ENCODE measurements around the gene MEAK7.

MEAK7 gene

DNA sequence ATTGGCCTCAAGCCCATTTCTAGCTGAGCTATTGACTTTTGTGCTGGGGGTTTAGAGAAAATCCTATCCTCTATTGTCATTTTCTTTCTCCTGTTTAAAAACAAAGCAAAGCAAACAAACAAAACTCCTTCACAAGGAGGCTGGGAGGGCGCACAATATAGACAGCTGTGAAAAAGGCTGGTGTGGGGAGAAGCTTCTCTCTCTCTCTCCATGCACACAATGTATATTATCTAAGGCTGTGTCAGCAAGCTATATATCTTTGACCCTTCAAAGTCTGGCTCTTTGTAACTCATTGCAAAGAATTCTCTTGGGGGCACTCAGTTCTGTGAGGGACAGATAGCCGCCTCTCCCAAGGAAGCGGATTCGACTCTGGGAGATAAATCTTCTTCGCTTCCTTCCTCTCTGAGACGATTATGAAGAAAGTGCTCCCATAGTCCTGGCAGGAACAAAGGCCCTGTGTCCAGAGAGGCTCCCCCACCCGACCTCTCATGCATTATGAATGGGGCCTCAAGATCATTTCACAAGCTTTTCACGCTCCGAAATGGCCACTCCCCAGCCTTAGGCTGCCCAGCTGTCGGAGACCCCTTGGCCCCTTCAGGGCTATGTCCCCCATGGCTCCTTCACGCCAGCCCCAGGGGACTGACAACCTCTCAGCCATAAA, 33.2 kb upstream of the MEAK7 start:
- H4K8ac ChIP-seq (ENCODE audit: low read depth, low read length) = no peak overlapping the region
- peak overlapping the region in 1 of 2 donors; percentile 23 for H3K4me3 ChIP-seq (ENCODE audit: low read length in 2 of 2)
- H3K18ac ChIP-seq (ENCODE audit: low read length) = peak overlapping the region; percentile 71
- peak overlapping the region; percentile 65 for H2AK5ac ChIP-seq (ENCODE audit: low read depth, low read length)
- no peak for DNase-seq (ENCODE audit: low spot score)
- peaks cover 0 to 2% of the 10 kb centered on the region in 2 donors for H3K36me3 ChIP-seq (replicated peaks in 1 of 2; ENCODE audit: control insufficient read depth in 2 of 2, insufficient read depth in 2 of 2, low read length in 2 of 2)
- no peak overlapping the region for H2BK120ac ChIP-seq (ENCODE audit: low read depth, low read length)
- no peak overlapping the region for H3K14ac ChIP-seq (ENCODE audit: low read length)
- H3K27me3 ChIP-seq (ENCODE audit: control insufficient read depth in 3 of 3, insufficient read depth in 3 of 3, low read depth in 1 of 3, low read length in 3 of 3) = no peaks in the 10 kb centered on the region
- H3K4me1 ChIP-seq (ENCODE audit: control insufficient read depth in 2 of 2, insufficient read depth in 1 of 2, low read depth in 1 of 2, low read length in 2 of 2) = peaks cover 29 to 41% of the 10 kb centered on the region in 2 donors
- H4K91ac ChIP-seq (ENCODE audit: low read depth, low read length, poor library complexity) = no peak overlapping the region
- H3K23ac ChIP-seq (ENCODE audit: low read depth, low read length, poor library complexity) = no peak overlapping the region
- H3K4me2 ChIP-seq (ENCODE audit: insufficient read depth, low read length, poor library complexity, severe bottlenecking) = no peak overlapping the region
- H3K4ac ChIP-seq (ENCODE audit: low read length) = no peak overlapping the region
- peak overlapping the region; percentile 55 for H2AFZ ChIP-seq (ENCODE audit: low read length)
- peak overlapping the region; percentile 63 for H2BK12ac ChIP-seq (ENCODE audit: low read length)
- peaks cover 0 to 2% of the 10 kb centered on the region in 2 donors for H3K9me3 ChIP-seq (replicated peaks in 1 of 2; ENCODE audit: control insufficient read depth in 2 of 2, insufficient read depth in 1 of 2, low read depth in 1 of 2, low read length in 2 of 2)
- H3K79me1 ChIP-seq (ENCODE audit: low read depth, low read length) = no peaks in the 10 kb centered on the region
- no peak overlapping the region for H2BK5ac ChIP-seq (ENCODE audit: low read length)
- no peak overlapping the region for H3K9ac ChIP-seq (ENCODE audit: low read depth, low read length, poor library complexity)
- no CpG with 5 or more reads among the region's 11 CpGs for WGBS, 2 donors (ENCODE audit: extremely low coverage in 2 of 2, insufficient read length in 2 of 2, insufficient replicate concordance in 1 of 2)
- peak overlapping the region; percentile 94 for H2BK15ac ChIP-seq (ENCODE audit: low read length)
- peak overlapping the region; percentile 42 for H3K27ac ChIP-seq (replicated peaks; ENCODE audit: low read length)

DNA sequence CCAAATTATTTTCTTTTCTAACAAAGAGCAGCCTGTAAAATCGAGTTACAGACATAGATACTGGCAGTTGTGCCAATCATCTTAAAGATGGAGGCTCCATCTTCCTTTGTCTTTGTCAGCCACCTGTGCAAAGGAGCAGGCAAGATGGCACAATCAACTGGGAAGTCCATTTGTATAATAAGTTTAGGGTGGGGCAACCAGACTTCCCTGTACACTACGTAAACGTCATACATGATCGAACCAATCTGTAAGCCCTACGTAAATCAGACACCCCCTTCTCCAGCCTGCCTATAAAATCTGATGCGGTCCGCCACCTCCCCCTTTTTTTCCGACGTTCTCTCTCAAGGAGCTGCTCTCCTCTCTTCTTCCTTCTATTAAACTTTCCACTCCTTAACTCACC, 31.4 kb upstream of the MEAK7 start:
- H3K14ac ChIP-seq (ENCODE audit: low read length) = no peak overlapping the region
- DNase-seq (ENCODE audit: low spot score) = no peak
- no peak overlapping the region for H2BK15ac ChIP-seq (ENCODE audit: low read length)
- H3K27ac ChIP-seq (replicated peaks; ENCODE audit: low read length) = no peak overlapping the region
- H4K91ac ChIP-seq (ENCODE audit: low read depth, low read length, poor library complexity) = no peak overlapping the region
- H2AFZ ChIP-seq (ENCODE audit: low read length) = no peak overlapping the region
- no peak overlapping the region for H3K4me3 ChIP-seq (ENCODE audit: low read length in 2 of 2)
- H3K4me1 ChIP-seq (ENCODE audit: control insufficient read depth in 2 of 2, insufficient read depth in 1 of 2, low read depth in 1 of 2, low read length in 2 of 2) = peaks cover 39 to 54% of the 10 kb centered on the region in 2 donors
- H3K27me3 ChIP-seq (ENCODE audit: control insufficient read depth in 3 of 3, insufficient read depth in 3 of 3, low read depth in 1 of 3, low read length in 3 of 3) = no peaks in the 10 kb centered on the region
- H3K9me3 ChIP-seq (replicated peaks in 1 of 2; ENCODE audit: control insufficient read depth in 2 of 2, insufficient read depth in 1 of 2, low read depth in 1 of 2, low read length in 2 of 2) = peaks cover 0 to 2% of the 10 kb centered on the region in 2 donors
- peaks cover 0 to 2% of the 10 kb centered on the region in 2 donors for H3K36me3 ChIP-seq (replicated peaks in 1 of 2; ENCODE audit: control insufficient read depth in 2 of 2, insufficient read depth in 2 of 2, low read length in 2 of 2)
- H3K79me1 ChIP-seq (ENCODE audit: low read depth, low read length) = no peaks in the 10 kb centered on the region
- no peak overlapping the region for H2BK12ac ChIP-seq (ENCODE audit: low read length)
- no peak overlapping the region for H3K23ac ChIP-seq (ENCODE audit: low read depth, low read length, poor library complexity)
- no peak overlapping the region for H3K18ac ChIP-seq (ENCODE audit: low read length)
- H3K4me2 ChIP-seq (ENCODE audit: insufficient read depth, low read length, poor library complexity, severe bottlenecking) = no peak overlapping the region
- no peak overlapping the region for H3K9ac ChIP-seq (ENCODE audit: low read depth, low read length, poor library complexity)
- no peak overlapping the region for H3K4ac ChIP-seq (ENCODE audit: low read length)
- H2BK5ac ChIP-seq (ENCODE audit: low read length) = no peak overlapping the region
- H2AK5ac ChIP-seq (ENCODE audit: low read depth, low read length) = no peak overlapping the region
- H2BK120ac ChIP-seq (ENCODE audit: low read depth, low read length) = no peak overlapping the region
- no CpG with 5 or more reads among the region's 9 CpGs for WGBS, 2 donors (ENCODE audit: extremely low coverage in 2 of 2, insufficient read length in 2 of 2, insufficient replicate concordance in 1 of 2)
- H4K8ac ChIP-seq (ENCODE audit: low read depth, low read length) = no peak overlapping the region

DNA sequence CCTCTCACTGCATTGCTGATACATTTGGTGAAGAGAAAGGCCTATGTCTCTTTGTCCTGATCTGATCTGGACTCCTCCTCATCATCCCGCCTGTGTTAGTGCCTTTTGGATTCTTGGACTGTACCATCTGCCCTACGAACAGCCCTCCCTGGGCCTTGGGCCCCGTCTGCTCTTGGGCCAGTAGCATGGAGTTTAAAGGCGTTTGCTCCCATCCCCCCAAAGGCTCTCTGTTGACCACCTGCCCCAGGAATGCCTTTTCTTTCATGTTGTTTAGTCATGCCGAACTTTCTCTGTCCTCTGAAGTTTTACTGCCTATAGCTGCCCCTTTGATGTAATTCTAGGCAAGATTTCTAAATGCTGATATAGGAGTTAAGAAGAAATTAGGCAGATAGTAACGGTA, 30.9 kb upstream of the MEAK7 start:
- Histone ChIP-seq H2BK5ac (ENCODE audit: low read length) (no peak overlapping the region), H3K23ac (ENCODE audit: low read depth, low read length, poor library complexity) (no peak overlapping the region), H4K8ac (ENCODE audit: low read depth, low read length) (no peak overlapping the region), H3K9me3 (replicated peaks in 1 of 2; ENCODE audit: control insufficient read depth in 2 of 2, insufficient read depth in 1 of 2, low read depth in 1 of 2, low read length in 2 of 2) (peaks cover 2 to 3% of the 10 kb centered on the region in 2 donors), H3K4me2 (ENCODE audit: insufficient read depth, low read length, poor library complexity, severe bottlenecking) (no peak overlapping the region), H3K4me3 (ENCODE audit: low read length in 2 of 2) (no peak overlapping the region), H3K27ac (replicated peaks; ENCODE audit: low read length) (no peak overlapping the region), H3K4me1 (ENCODE audit: control insufficient read depth in 2 of 2, insufficient read depth in 1 of 2, low read depth in 1 of 2, low read length in 2 of 2) (peaks cover 39 to 54% of the 10 kb centered on the region in 2 donors), H3K27me3 (ENCODE audit: control insufficient read depth in 3 of 3, insufficient read depth in 3 of 3, low read depth in 1 of 3, low read length in 3 of 3) (no peaks in the 10 kb centered on the region), H2BK12ac (ENCODE audit: low read length) (no peak overlapping the region), H2BK15ac (ENCODE audit: low read length) (no peak overlapping the region), H3K36me3 (replicated peaks in 1 of 2; ENCODE audit: control insufficient read depth in 2 of 2, insufficient read depth in 2 of 2, low read length in 2 of 2) (peaks cover 0 to 2% of the 10 kb centered on the region in 2 donors), H3K9ac (ENCODE audit: low read depth, low read length, poor library complexity) (no peak overlapping the region), H3K18ac (ENCODE audit: low read length) (no peak overlapping the region), H3K14ac (ENCODE audit: low read length) (no peak overlapping the region), H3K4ac (ENCODE audit: low read length) (no peak overlapping the region), H4K91ac (ENCODE audit: low read depth, low read length, poor library complexity) (no peak overlapping the region), H2AFZ (ENCODE audit: low read length) (peak overlapping the region; percentile 72), H3K79me1 (ENCODE audit: low read depth, low read length) (no peaks in the 10 kb centered on the region), H2BK120ac (ENCODE audit: low read depth, low read length) (no peak overlapping the region), H2AK5ac (ENCODE audit: low read depth, low read length) (no peak overlapping the region)
- WGBS, 2 donors (ENCODE audit: extremely low coverage in 2 of 2, insufficient read length in 2 of 2, insufficient replicate concordance in 1 of 2) = no CpG with 5 or more reads among the region's 6 CpGs
- no peak for DNase-seq (ENCODE audit: low spot score)

DNA sequence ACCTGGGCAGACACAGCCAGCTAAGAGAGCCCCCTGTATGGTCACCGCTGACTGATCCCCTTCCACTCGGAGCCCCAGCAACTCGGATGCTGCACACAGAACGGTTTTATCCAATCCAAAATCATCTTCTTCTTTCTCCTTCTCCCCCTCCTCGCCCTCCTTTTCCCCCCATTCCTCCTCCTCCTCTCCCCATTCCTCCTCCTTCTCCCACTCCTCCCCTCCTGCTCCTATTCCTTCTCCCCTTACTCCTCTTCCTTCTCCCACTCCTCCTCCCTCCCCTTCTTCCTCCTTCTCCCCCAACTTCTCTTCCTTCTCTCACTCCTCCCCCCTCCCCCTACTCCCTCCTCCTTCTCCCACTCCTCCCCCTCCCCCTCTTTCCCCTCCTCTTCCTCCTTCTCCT, 30.4 kb upstream of the MEAK7 start:
- H3K23ac ChIP-seq (ENCODE audit: low read depth, low read length, poor library complexity) = no peak overlapping the region
- no peak overlapping the region for H3K4me3 ChIP-seq (ENCODE audit: low read length in 2 of 2)
- peaks cover 0 to 2% of the 10 kb centered on the region in 2 donors for H3K36me3 ChIP-seq (replicated peaks in 1 of 2; ENCODE audit: control insufficient read depth in 2 of 2, insufficient read depth in 2 of 2, low read length in 2 of 2)
- no peak overlapping the region for H2AFZ ChIP-seq (ENCODE audit: low read length)
- H3K27ac ChIP-seq (replicated peaks; ENCODE audit: low read length) = no peak overlapping the region
- no peak overlapping the region for H2BK15ac ChIP-seq (ENCODE audit: low read length)
- no peaks in the 10 kb centered on the region for H3K79me1 ChIP-seq (ENCODE audit: low read depth, low read length)
- peak overlapping the region; percentile 68 for H2BK120ac ChIP-seq (ENCODE audit: low read depth, low read length)
- peaks cover 39 to 54% of the 10 kb centered on the region in 2 donors for H3K4me1 ChIP-seq (ENCODE audit: control insufficient read depth in 2 of 2, insufficient read depth in 1 of 2, low read depth in 1 of 2, low read length in 2 of 2)
- H3K9me3 ChIP-seq (replicated peaks in 1 of 2; ENCODE audit: control insufficient read depth in 2 of 2, insufficient read depth in 1 of 2, low read depth in 1 of 2, low read length in 2 of 2) = peaks cover 7 to 8% of the 10 kb centered on the region in 2 donors
- H3K18ac ChIP-seq (ENCODE audit: low read length) = peak overlapping the region; percentile 36
- WGBS, 2 donors (ENCODE audit: extremely low coverage in 2 of 2, insufficient read length in 2 of 2, insufficient replicate concordance in 1 of 2) = 100% methylated on average over 1 of the region's 5 CpGs; no CpG with 5 or more reads in 1 of the 2 donors
- H4K8ac ChIP-seq (ENCODE audit: low read depth, low read length) = no peak overlapping the region
- H4K91ac ChIP-seq (ENCODE audit: low read depth, low read length, poor library complexity) = peak overlapping the region; percentile 18
- H2AK5ac ChIP-seq (ENCODE audit: low read depth, low read length) = peak overlapping the region; percentile 47
- H2BK5ac ChIP-seq (ENCODE audit: low read length) = peak overlapping the region; percentile 13
- H3K4ac ChIP-seq (ENCODE audit: low read length) = no peak overlapping the region
- no peak overlapping the region for H3K4me2 ChIP-seq (ENCODE audit: insufficient read depth, low read length, poor library complexity, severe bottlenecking)
- no peak overlapping the region for H3K14ac ChIP-seq (ENCODE audit: low read length)
- H3K27me3 ChIP-seq (ENCODE audit: control insufficient read depth in 3 of 3, insufficient read depth in 3 of 3, low read depth in 1 of 3, low read length in 3 of 3) = no peaks in the 10 kb centered on the region
- H3K9ac ChIP-seq (ENCODE audit: low read depth, low read length, poor library complexity) = no peak overlapping the region
- DNase-seq (ENCODE audit: low spot score) = no peak
- H2BK12ac ChIP-seq (ENCODE audit: low read length) = no peak overlapping the region

All from neuronal stem cell (in vitro differentiated cells).